Lower leg skin (tissue), 3 donors: ENCODE measurements around the gene RBM42.

Experiments used
- CTCF ChIP-seq, 3 donors: fragments of 450-650 bp; IDR thresholded peaks; one replicate each; pipeline ENCODE4 v1.5.1; 2016; ENCODE audit warnings: antibody characterized with exemption in 3 of 3, mild to moderate bottlenecking in 3 of 3, moderate library complexity in 2 of 3
- POLR2A ChIP-seq, 2 donors: fragments of 450-650 bp; IDR thresholded peaks; one replicate each; pipeline ENCODE4 v1.6.1; 2016 to 2017; ENCODE audit warnings: antibody characterized with exemption in 2 of 2, mild to moderate bottlenecking in 1 of 2, moderate library complexity in 1 of 2

GRCh38 chr19:35661995-35662340 lies 33.1 kb downstream of the RBM42 start:
- TF ChIP-seq CTCF (IDR thresholded peaks at IDR 0.05), result no peak
- TF ChIP-seq POLR2A (IDR thresholded peaks at IDR 0.05), result no peak
